ENCODE data around the gene SNRPN.
"Not testable (repeated sequence)": the region's sequence is repeated elsewhere in the genome, so short reads cannot be mapped to it uniquely, and the experiment has no call there.

The SNRPN gene

GRCh38 chr15:24954783-24955530, at the start of gene SNRPN, which contains the start of gene SNURF:
Gene SNRPN, plus strand, starts transcription at chr15:24954987. Its CDS starts 19,467 bp downstream, at chr15:24974454.
Gene SNURF, plus strand, starts transcription at chr15:24954987. Its CDS starts 62 bp downstream, at chr15:24955049.
- DNase-seq: peak; percentile 1

GRCh38 chr15:24916305-24917009, 38.3 kb upstream of the SNRPN start:
- DNase-seq: no peak

- DNase-seq: no peak
Measured at GRCh38 chr15:24917431-24917830, 37.4 kb upstream of the SNRPN start.

GRCh38 chr15:24919446-24919845, 35.3 kb upstream of the SNRPN start:
- DNase-seq: no peak

- DNase-seq: not testable (repeated sequence)
Measured at GRCh38 chr15:24922781-24923180, 32.0 kb upstream of the SNRPN start.

- no peak for DNase-seq
Measured at GRCh38 chr15:24924153-24924552, 30.6 kb upstream of the SNRPN start.

- no peak for DNase-seq
Measured at GRCh38 chr15:24924621-24925020, 30.2 kb upstream of the SNRPN start.

GRCh38 chr15:24931874-24932732, 22.7 kb upstream of the SNRPN start:
- not testable (repeated sequence) for DNase-seq

- DNase-seq: no peak
Measured at GRCh38 chr15:24933716-24934115, 21.1 kb upstream of the SNRPN start.

GRCh38 chr15:24938224-24938623, 16.6 kb upstream of the SNRPN start:
- not testable (repeated sequence) for DNase-seq

- no peak for DNase-seq
Measured at GRCh38 chr15:24940236-24940635, 14.6 kb upstream of the SNRPN start.

- no peak for DNase-seq
Measured at GRCh38 chr15:24943361-24943760, 11.4 kb upstream of the SNRPN start.

- no peak for DNase-seq
Measured at GRCh38 chr15:24944954-24945353, 9.8 kb upstream of the SNRPN start.

- DNase-seq: no peak
Measured at GRCh38 chr15:24945711-24946110, 9.1 kb upstream of the SNRPN start.

GRCh38 chr15:24948495-24948894, 6.3 kb upstream of the SNRPN start:
- no peak for DNase-seq

GRCh38 chr15:24955531-24955921, 739 bp downstream of the SNRPN start:
- DNase-seq: no peak

GRCh38 chr15:24956111-24956838, 1.5 kb downstream of the SNRPN start:
- peak; percentile 72 for DNase-seq

- DNase-seq: no peak
Measured at GRCh38 chr15:24957691-24958090, 2.9 kb downstream of the SNRPN start.

GRCh38 chr15:24961967-24962366, 7.2 kb downstream of the SNRPN start:
- DNase-seq: no peak

GRCh38 chr15:24962880-24963279, 8.1 kb downstream of the SNRPN start:
- no peak for DNase-seq

- DNase-seq: no peak
Measured at GRCh38 chr15:24966364-24967103, 11.7 kb downstream of the SNRPN start.

- DNase-seq: no peak
Measured at GRCh38 chr15:24971052-24971451, 16.3 kb downstream of the SNRPN start.

All from NCI-H446 treated with DMSO at 0.1 percent for 48 hours (cell line).